Measurements from ENCODE around the gene HSPB9. TPM values are rescaled to one million over a fixed set of nuclear protein-coding genes. Genes with fewer than 3 reads are reported as not detected.

HSPB9 gene
- total RNA-seq, 1 experiment from 2014 or later = 0.46 TPM

GRCh38 chr17:42118126-42118510 is 4.5 kb upstream of the HSPB9 start:
- no peak overlapping the region for H3K27ac Mint-ChIP-seq
- no peak overlapping the region for H3K4me3 Mint-ChIP-seq
- H3K4me1 Mint-ChIP-seq = peaks cover 29% of the 10 kb centered on the region
- ChIA-PET CTCF (interaction anchor here (0.7 to 4.5 kb wide), 9 partner anchors 14 to 409 kb away, joined by 3 to 54 read pairs (median 5); partner anchors contain the start of gene NKIRAS2), POLR2A (no interaction called here)
- H3K36me3 Mint-ChIP-seq = peaks cover 30% of the 10 kb centered on the region
- ATAC-seq (no peak), DNase-seq (ENCODE audit: low spot score) (no peak)
- no peaks in the 10 kb centered on the region for H3K9me3 Mint-ChIP-seq
- no peaks in the 10 kb centered on the region for H3K27me3 Mint-ChIP-seq (ENCODE audit: low read depth)
- TF ChIP-seq ELF4 (CRISPR knock-in tag; IDR thresholded peaks at IDR 0.05; ENCODE audit: low read depth) (no peak), JAZF1 (CRISPR knock-in tag; IDR thresholded peaks at IDR 0.05) (no peak), E2F5 (CRISPR knock-in tag; IDR thresholded peaks at IDR 0.05) (no peak), NR3C1 (CRISPR knock-in tag; conservative IDR thresholded peaks at IDR 0.05; ENCODE audit: low read depth) (no peak), EMX1 (CRISPR knock-in tag; IDR thresholded peaks at IDR 0.05) (no peak), AR (CRISPR knock-in tag; IDR thresholded peaks at IDR 0.05) (no peak), MLX (CRISPR knock-in tag; IDR thresholded peaks at IDR 0.05) (no peak), GRHL2 (CRISPR knock-in tag; IDR thresholded peaks at IDR 0.05; ENCODE audit: insufficient replicate concordance, severe bottlenecking) (no peak), ATF2 (CRISPR knock-in tag; IDR thresholded peaks at IDR 0.05; ENCODE audit: borderline replicate concordance, low read depth) (no peak), ZSCAN18 (CRISPR knock-in tag; IDR thresholded peaks at IDR 0.05) (no peak), NFE2L1 (CRISPR knock-in tag; IDR thresholded peaks at IDR 0.05) (no peak)

GRCh38 chr17:42118545-42118944 is 4.1 kb upstream of the HSPB9 start:
- Mint-ChIP-seq H3K4me3 (peak overlapping the region; percentile 24), H3K9me3 (no peaks in the 10 kb centered on the region), H3K27ac (no peak overlapping the region), H3K36me3 (peaks cover 29% of the 10 kb centered on the region), H3K4me1 (peaks cover 31% of the 10 kb centered on the region), H3K27me3 (ENCODE audit: low read depth) (no peaks in the 10 kb centered on the region)
- TF ChIP-seq CREM (CRISPR knock-in tag; IDR thresholded peaks at IDR 0.05) (no peak), ZMAT4 (CRISPR knock-in tag; IDR thresholded peaks at IDR 0.05) (no peak), EMX1 (CRISPR knock-in tag; IDR thresholded peaks at IDR 0.05) (no peak), SOX15 (CRISPR knock-in tag; IDR thresholded peaks at IDR 0.05) (no peak), CTCF (IDR thresholded peaks at IDR 0.05) (peak; percentile 33; the same call in 1 of the 2 replicates), ZNF425 (CRISPR knock-in tag; conservative IDR thresholded peaks at IDR 0.05) (no peak)
- peak; percentile 7; the same call in 1 of the 2 replicates for ATAC-seq
- ChIA-PET POLR2A (no interaction called here), CTCF (interaction anchor here (0.6 to 4.5 kb wide), 12 partner anchors 10 to 409 kb away, joined by 3 to 54 read pairs (median 4); partner anchors contain the start of gene NKIRAS2)
- peak; percentile 62 for DNase-seq (ENCODE audit: low spot score)
